Gastroesophageal sphincter (tissue), 3 donors: Measurements from ENCODE around the gene KNTC1.

ENCODE experiments used
- CTCF ChIP-seq, 4 experiments: fragments of 200-600 bp in 2 of 4; fragments of 450-650 bp in 2 of 4; sonication (generic) in 1 of 4; IDR thresholded peaks; one replicate each; pipeline ENCODE4 v1.5.1; 2017 to 2019; ENCODE audit warnings: antibody characterized with exemption in 4 of 4, mild to moderate bottlenecking in 2 of 4, moderate library complexity in 2 of 4
- POLR2AphosphoS5 ChIP-seq: sonication (generic); formaldehyde crosslinking; IDR thresholded peaks from one replicate; pipeline ENCODE4 v1.6.1; 2017; ENCODE audit warnings: antibody characterized with exemption

- TF ChIP-seq CTCF (IDR thresholded peaks at IDR 0.05) = no peak
- TF ChIP-seq POLR2AphosphoS5 = no peak
Observed at GRCh38 chr12:122523280-122523679, 3.8 kb upstream of the KNTC1 start.
